ENCODE results near the gene MYD88. TPM values are rescaled to one million over a fixed set of nuclear protein-coding genes. Genes with fewer than 3 reads are reported as not detected.

MYD88 gene
- total RNA-seq, 1 experiment from 2014 or later: 19.2 TPM

GRCh38 chr3:38177181-38177580 lies 38.7 kb downstream of the MYD88 start:
- CTCF ChIA-PET: no interaction called here
- Mint-ChIP-seq H3K9me3 (no peaks in the 10 kb centered on the region), H3K36me3 (no peaks in the 10 kb centered on the region), H3K4me3 (no peak overlapping the region), H3K27ac (peak overlapping the region; percentile 60), H3K27me3 (ENCODE audit: low read depth) (no peaks in the 10 kb centered on the region), H3K4me1 (peaks cover 32% of the 10 kb centered on the region)
- DNase-seq (ENCODE audit: low spot score) (no peak), ATAC-seq (no peak)
- TF ChIP-seq ZNF263 (CRISPR knock-in tag; IDR thresholded peaks at IDR 0.05; ENCODE audit: low read depth) (no peak), CDX4 (CRISPR knock-in tag; IDR thresholded peaks at IDR 0.05; ENCODE audit: borderline replicate concordance) (no peak), NR2C2 (CRISPR knock-in tag; IDR thresholded peaks at IDR 0.05) (no peak), ZNF121 (CRISPR knock-in tag; IDR thresholded peaks at IDR 0.05) (no peak), ATF3 (CRISPR knock-in tag; conservative IDR thresholded peaks at IDR 0.05) (no peak), TCF7 (CRISPR knock-in tag; IDR thresholded peaks at IDR 0.05; ENCODE audit: low read depth) (no peak), USF1 (CRISPR knock-in tag; IDR thresholded peaks at IDR 0.05) (no peak), IRF1 (CRISPR knock-in tag; IDR thresholded peaks at IDR 0.05) (no peak), ZNF219 (CRISPR knock-in tag; IDR thresholded peaks at IDR 0.05; ENCODE audit: borderline replicate concordance) (no peak), CTCF (IDR thresholded peaks at IDR 0.05) (no peak)
- POLR2A ChIA-PET: no interaction called here

GRCh38 chr3:38186781-38187180 lies 48.3 kb downstream of the MYD88 start:
- ChIA-PET POLR2A (no interaction called here), CTCF (no interaction called here)
- ATAC-seq (no peak), DNase-seq (ENCODE audit: low spot score) (no peak)
- Mint-ChIP-seq H3K27me3 (ENCODE audit: low read depth) (no peaks in the 10 kb centered on the region), H3K36me3 (peaks cover 25% of the 10 kb centered on the region), H3K27ac (no peak overlapping the region), H3K9me3 (peaks cover 3% of the 10 kb centered on the region; the same call in 1 of the 2 replicates), H3K4me1 (no peaks in the 10 kb centered on the region), H3K4me3 (no peak overlapping the region)
- TF ChIP-seq JAZF1 (CRISPR knock-in tag; IDR thresholded peaks at IDR 0.05): no peak

GRCh38 chr3:38190481-38190881 lies 52.0 kb downstream of the MYD88 start:
- H3K36me3 Mint-ChIP-seq: peaks cover 26% of the 10 kb centered on the region
- no peak for TF ChIP-seq FOXJ3 (CRISPR knock-in tag; IDR thresholded peaks at IDR 0.05; ENCODE audit: borderline replicate concordance)
- no peak for TF ChIP-seq CDX4 (CRISPR knock-in tag; IDR thresholded peaks at IDR 0.05; ENCODE audit: borderline replicate concordance)
- TF ChIP-seq E2F4 (CRISPR knock-in tag; IDR thresholded peaks at IDR 0.05; ENCODE audit: borderline replicate concordance, low read depth): no peak
- no peak for TF ChIP-seq MYBL2 (CRISPR knock-in tag; IDR thresholded peaks at IDR 0.05)
- TF ChIP-seq ZNF671 (CRISPR knock-in tag; IDR thresholded peaks at IDR 0.05): no peak
- TF ChIP-seq ZNF138 (CRISPR knock-in tag; conservative IDR thresholded peaks at IDR 0.05): no peak
- no peak for TF ChIP-seq NR2C2 (CRISPR knock-in tag; IDR thresholded peaks at IDR 0.05)
- ATAC-seq (no peak), DNase-seq (ENCODE audit: low spot score) (no peak)
- ChIA-PET POLR2A (no interaction called here), CTCF (no interaction called here)
- no peak overlapping the region for H3K4me3 Mint-ChIP-seq
- no peak overlapping the region for H3K27ac Mint-ChIP-seq
- peaks cover 3% of the 10 kb centered on the region; the same call in 1 of the 2 replicates for H3K9me3 Mint-ChIP-seq
- H3K27me3 Mint-ChIP-seq (ENCODE audit: low read depth): no peaks in the 10 kb centered on the region
- H3K4me1 Mint-ChIP-seq: no peaks in the 10 kb centered on the region

Other genes with a start within 250 kb of the MYD88 start
- 4.7 to 5.9 TPM (median 4.7 TPM) in 3 replicates for gene VILL, start 147.9 kb upstream of the MYD88 start, total RNA-seq (2021)
- 29.9 to 33.3 TPM (median 32.6 TPM) in 3 replicates for gene PLCD1, start 109.0 kb upstream of the MYD88 start, total RNA-seq (2021)
- gene DLEC1, start 99.5 kb upstream of the MYD88 start, total RNA-seq (2021): 0.81 to 1.4 TPM (median 1.1 TPM) in 3 replicates
- gene ACAA1, start 1.5 kb upstream of the MYD88 start, total RNA-seq (2021): 34.4 to 46.5 TPM (median 39.0 TPM) in 3 replicates
- 49.4 to 52.4 TPM (median 50.6 TPM) in 3 replicates for gene OXSR1, start 26.9 kb downstream of the MYD88 start, total RNA-seq (2021)
- gene SLC22A13, start 127.2 kb downstream of the MYD88 start, total RNA-seq (2021): 0.16 to 0.42 TPM (median 0.30 TPM) in 3 replicates
- 0.09 TPM in 1 of 3 replicates, not detected in the others for gene SLC22A14, start 143.6 kb downstream of the MYD88 start, total RNA-seq (2021)
- gene XYLB, start 208.1 kb downstream of the MYD88 start, total RNA-seq (2021): 3.1 to 4.1 TPM (median 3.3 TPM) in 3 replicates